HepG2 (cell line): ENCODE data around the gene ESRRB. TPM values are rescaled to one million over a fixed set of nuclear protein-coding genes. Genes with fewer than 3 reads are reported as not detected.

ENCODE experiments used
- ATAC-seq: fragments of 200-7000 bp; cut with Tn5 transposase; 3 replicates; pipeline ENCODE4 v1.9.1; 2020; ENCODE audit warnings: mild to moderate bottlenecking, moderate library complexity
- BruUV-seq: library from RNA; stranded (reverse); fragments of 400-500 nt; replicated peaks from 2 replicates; lab custom pipeline; 2021; lab: Mats Ljungman, UMichigan
- CTCF ChIA-PET: fragments of 300-600 bp; formaldehyde crosslinking; extraction: SDS; loops from one replicate; lab custom pipeline; 2021; ENCODE audit warnings: low total read pairs, inconsistent platforms, low intra/inter-chr PET ratio; lab: Yijun Ruan, JAX
- POLR2A ChIA-PET: fragments of 350-600 bp; sonication (Branson Sonifier 250); formaldehyde crosslinking; loops from one replicate; lab custom pipeline; 2020; ENCODE audit warnings: antibody characterized with exemption, inconsistent platforms; lab: Yijun Ruan, JAX
- DNase-seq: peaks from one replicate; pipeline ENCODE4 v3.0.0-alpha.2; 2015; ENCODE audit warnings: low spot score
- FAIRE-seq: peaks from 3 replicates; lab custom pipeline; 2011; peaks lifted over from hg19 to GRCh38; lab: Jason Lieb, UNC
- H2AFZ ChIP-seq: one replicate; pipeline ENCODE4 v1.6.1; 2011; ENCODE audit warnings: low read length, inconsistent platforms
- H3K27ac ChIP-seq: fragments of 300-600 bp; 3 replicates; pipeline ENCODE4 v1.8.0; 2011; ENCODE audit warnings: mixed run types, mild to moderate bottlenecking, mixed read lengths, low read length, inconsistent platforms; ENCODE audit not compliant: insufficient read depth; ENCODE audit errors: extremely low read length
- H3K27me3 ChIP-seq, 2 experiments: fragments of 200-600 bp in 1 of 2; 2 replicates in 1 of 2; 3 replicates in 1 of 2; pipeline versions ENCODE4 v1.6.0 to v1.8.0; 2011; ENCODE audit warnings: low read length in 2 of 2, mild to moderate bottlenecking in 2 of 2, moderate library complexity in 2 of 2, inconsistent platforms in 1 of 2; ENCODE audit not compliant: insufficient read depth in 2 of 2, control insufficient read depth in 1 of 2
- H3K36me3 ChIP-seq, 2 experiments: fragments of 200-600 bp in 1 of 2; replicated peaks in 1 of 2; 2 replicates in 1 of 2; 3 replicates in 1 of 2; pipeline versions ENCODE4 v1.5.1 to v1.8.0; 2011; ENCODE audit warnings: low read length in 2 of 2, inconsistent platforms in 1 of 2; ENCODE audit not compliant: insufficient read depth in 2 of 2, control insufficient read depth in 1 of 2
- H3K4me1 ChIP-seq: 2 replicates; pipeline ENCODE4 v1.5.1; 2012; ENCODE audit warnings: low read length, inconsistent platforms; ENCODE audit not compliant: insufficient read depth
- H3K4me2 ChIP-seq: 2 replicates; pipeline ENCODE4 v1.6.0; 2011; ENCODE audit warnings: low read depth, low read length, inconsistent platforms
- H3K4me3 ChIP-seq, 3 experiments: fragments of 200-600 bp in 1 of 3; sonication (generic), shearing (Covaris generic) in 1 of 3; replicated peaks in 1 of 3; 2 replicates each; pipeline ENCODE4 v1.5.1; 2011 to 2016; ENCODE audit warnings: low read length in 3 of 3, inconsistent platforms in 2 of 3, low read depth in 2 of 3, mild to moderate bottlenecking in 2 of 3, control low read depth in 1 of 3, mixed read lengths in 1 of 3; ENCODE audit not compliant: insufficient read depth in 1 of 3
- H3K79me2 ChIP-seq: one replicate; pipeline ENCODE4 v1.6.1; 2011; ENCODE audit warnings: low read length, inconsistent platforms; ENCODE audit not compliant: insufficient read depth
- H3K9ac ChIP-seq: 2 replicates; pipeline ENCODE4 v1.6.0; 2011; ENCODE audit warnings: mild to moderate bottlenecking, low read depth, low read length, inconsistent platforms; ENCODE audit not compliant: insufficient read depth
- H3K9me3 ChIP-seq: 2 replicates; pipeline ENCODE4 v1.5.1; 2012; ENCODE audit warnings: mild to moderate bottlenecking, low read length
- H4K20me1 ChIP-seq: 2 replicates; pipeline ENCODE4 v1.6.0; 2011; ENCODE audit warnings: inconsistent platforms, mild to moderate bottlenecking, low read length, moderate library complexity; ENCODE audit not compliant: insufficient read depth
- CBX2 ChIP-seq, 2 experiments: fragments of 200-600 bp in 1 of 2; sonication (generic); formaldehyde crosslinking in 1 of 2; IDR thresholded peaks; 2 replicates each; pipeline versions ENCODE4 v1.7.0 to v1.8.1; 2018 to 2022; ENCODE audit warnings: low read depth in 2 of 2, low read length in 1 of 2, mild to moderate bottlenecking in 1 of 2, missing genetic modification reagents in 1 of 2
- CREB1 ChIP-seq, 2 experiments: fragments of 450-650 bp in 1 of 2; IDR thresholded peaks; 2 replicates each; pipeline ENCODE4 v1.6.1; 2016 to 2017; ENCODE audit warnings: control low read depth in 1 of 2, mild to moderate bottlenecking in 1 of 2, missing compliant biosample characterization in 1 of 2, missing genetic modification characterization in 1 of 2
- ERF ChIP-seq: IDR thresholded peaks from 2 replicates; pipeline ENCODE4 v1.6.1; 2018; ENCODE audit warnings: missing biosample characterization, missing genetic modification reagents
- SAP130 ChIP-seq: IDR thresholded peaks from 2 replicates; pipeline ENCODE4 v1.6.1; 2016; ENCODE audit warnings: low read depth
- SSRP1 ChIP-seq: IDR thresholded peaks from 2 replicates; pipeline ENCODE4 v1.6.1; 2016; ENCODE audit warnings: control low read depth
- ZBTB21 ChIP-seq: sonication (generic); formaldehyde crosslinking; IDR thresholded peaks from 2 replicates; pipeline ENCODE4 v1.4.0; 2020; ENCODE audit warnings: missing genetic modification reagents
- ZNF124 ChIP-seq: sonication (generic); formaldehyde crosslinking; IDR thresholded peaks from 2 replicates; pipeline ENCODE4 v1.4.0; 2020; ENCODE audit warnings: missing genetic modification reagents
- ZNF225 ChIP-seq: sonication (generic); formaldehyde crosslinking; IDR thresholded peaks from 2 replicates; pipeline ENCODE4 v1.4.0; 2020; ENCODE audit warnings: mild to moderate bottlenecking, missing genetic modification reagents
- ZNF335 ChIP-seq: sonication (generic); formaldehyde crosslinking; IDR thresholded peaks from 2 replicates; pipeline ENCODE4 v1.4.0; 2020; ENCODE audit warnings: missing genetic modification reagents
- ZNF33B ChIP-seq: sonication (generic); formaldehyde crosslinking; IDR thresholded peaks from 2 replicates; pipeline ENCODE4 v1.5.1; 2020; ENCODE audit warnings: mild to moderate bottlenecking, missing genetic modification reagents
- ZNF350 ChIP-seq: sonication (generic); formaldehyde crosslinking; IDR thresholded peaks from 2 replicates; pipeline ENCODE4 v1.4.0; 2020; ENCODE audit warnings: mild to moderate bottlenecking, low read depth, missing genetic modification reagents, borderline replicate concordance
- ZNF460 ChIP-seq: sonication (generic); formaldehyde crosslinking; IDR thresholded peaks from 2 replicates; pipeline ENCODE4 v1.5.1; 2020; ENCODE audit warnings: missing genetic modification reagents, mild to moderate bottlenecking, borderline replicate concordance
- ZNF496 ChIP-seq: sonication (generic); formaldehyde crosslinking; IDR thresholded peaks from 2 replicates; pipeline ENCODE4 v1.8.1; 2023; ENCODE audit warnings: mild to moderate bottlenecking, moderate library complexity, missing genetic modification reagents; ENCODE audit not compliant: insufficient replicate concordance
- WGBS: methylation state at CpG from one replicate; pipeline ENCODE4 v1.1.6; 2017; ENCODE audit warnings: low lambda C conversion rate; 5-methylcytosine and 5-hydroxymethylcytosine counted together
- in situ Hi-C: cut with HindIII; loops from 2 replicates; pipeline ENCODE4 v1.10.0; 2017; ENCODE audit warnings: low pct_unique_long_range_greater_than_20kb; ENCODE audit not compliant: extremely low pct_ligation_motif_present
- intact Hi-C: fragments of 100-400 bp; cut with micrococcal nuclease; formaldehyde crosslinking; loops from one replicate; pipeline ENCODE4 v1.10.0; 2022; ENCODE audit not compliant: unreplicated experiment
- polyA plus RNA-seq, 8 experiments: library from polyadenylated mRNA; depleted of rRNA in 3 of 8; stranded (reverse) in 7 of 8; unstranded in 1 of 8; fragments of >200 nt; fragmentation: Illumina TruSeq in 4 of 8; extraction: Trizol in 4 of 8; gene quantifications; 2 replicates each; pipeline versions ENCODE4 v1.2.1 to v1.2.3, GENCODE V29; 2011 to 2016; ENCODE audit warnings: low read depth in 4 of 8, missing spikeins in 1 of 8, mixed read lengths in 1 of 8; ENCODE audit not compliant: insufficient read depth in 1 of 8
- total RNA-seq, 5 experiments: library from RNA; depleted of rRNA; stranded (reverse); fragments of >200 nt; fragmentation: Illumina TruSeq; extraction: Trizol; gene quantifications; 2 replicates each; pipeline ENCODE4 v1.2.3, GENCODE V29; 2016; ENCODE audit warnings: low read depth in 1 of 5
- TF ChIP-seq, protein P1 (sequence below): sonication (generic); formaldehyde crosslinking; IDR thresholded peaks from 2 replicates; pipeline ENCODE4 v1.4.0; 2020; ENCODE audit warnings: missing genetic modification reagents, borderline replicate concordance
- TF ChIP-seq, protein P2 (sequence below): sonication (generic); formaldehyde crosslinking; IDR thresholded peaks from 2 replicates; pipeline ENCODE4 v1.5.0; 2020; ENCODE audit warnings: missing genetic modification reagents, mild to moderate bottlenecking, borderline replicate concordance
- TF ChIP-seq, protein P3 (sequence below): sonication (generic); formaldehyde crosslinking; IDR thresholded peaks from 2 replicates; pipeline ENCODE4 v1.9.0; 2022; ENCODE audit warnings: missing genetic modification reagents, mild to moderate bottlenecking, borderline replicate concordance
- TF ChIP-seq, protein P4 (sequence below): sonication (generic); formaldehyde crosslinking; conservative IDR thresholded peaks from 2 replicates; pipeline ENCODE4 v1.4.0; 2020; ENCODE audit warnings: missing genetic modification reagents

The ESRRB gene
- total and polyA plus RNA-seq, 2 of the 13 experiments (the other 11 are each of a cell fraction or from before 2014, with no cell fraction given), result 0.04 to 0.33 TPM

DNA sequence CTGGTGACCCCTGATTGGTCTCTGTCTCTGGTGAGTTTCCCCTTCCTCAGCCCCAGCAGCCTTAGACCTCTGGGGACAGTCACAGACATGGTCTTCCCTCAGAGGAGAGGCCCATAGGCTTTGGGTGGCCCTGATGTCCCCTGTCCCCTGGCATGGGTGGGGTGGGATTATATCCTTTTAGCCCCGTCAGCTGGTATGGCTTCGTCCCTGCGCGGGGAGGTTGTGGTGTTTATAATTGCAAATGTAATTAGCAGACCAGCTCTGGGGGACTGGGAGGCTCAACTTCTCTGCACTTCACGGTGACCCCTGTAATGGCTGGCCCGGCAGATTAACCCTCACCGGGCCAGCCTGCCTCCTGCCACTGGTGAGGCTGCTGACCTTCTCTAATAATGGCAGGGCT lies 5.1 kb downstream of the ESRRB start:
- ATAC-seq (no peak), FAIRE-seq (no peak), DNase-seq (no peak)
- ChIA-PET CTCF (no interaction called here), POLR2A (no interaction called here)
- in situ Hi-C loops, result loop anchor here (10.0 to 25.0 kb wide), 2 partner anchors 326 to 669 kb away; no protein-coding TSS in a partner anchor
- no peak overlapping the region for H3K27ac ChIP-seq
- WGBS, result 73% methylated on average over 3 of the region's 7 CpGs
- no peaks in the 10 kb centered on the region for H4K20me1 ChIP-seq
- H3K4me1 ChIP-seq, result no peaks in the 10 kb centered on the region
- TF ChIP-seq ZNF33B (CRISPR knock-in tag) (no peak), ERF (CRISPR knock-in tag) (no peak), CBX2 (IDR thresholded peaks at IDR 0.05; ENCODE audit: low read depth, low read length) (no peak), CBX2 (CRISPR knock-in tag; IDR thresholded peaks at IDR 0.05; ENCODE audit: low read depth) (no peak), SSRP1 (CRISPR knock-in tag) (no peak), ZNF496 (CRISPR knock-in tag) (no peak), CREB1 (IDR thresholded peaks at IDR 0.05) (no peak), CREB1 (CRISPR knock-in tag; IDR thresholded peaks at IDR 0.05) (no peak), ZNF124 (CRISPR knock-in tag) (no peak), ZNF460 (CRISPR knock-in tag) (no peak), SAP130 (CRISPR knock-in tag) (no peak), ZNF225 (CRISPR knock-in tag) (no peak), ZNF350 (CRISPR knock-in tag) (no peak), ZNF335 (CRISPR knock-in tag) (no peak), ZBTB21 (CRISPR knock-in tag) (no peak)
- TF ChIP-seq, protein P1, sequence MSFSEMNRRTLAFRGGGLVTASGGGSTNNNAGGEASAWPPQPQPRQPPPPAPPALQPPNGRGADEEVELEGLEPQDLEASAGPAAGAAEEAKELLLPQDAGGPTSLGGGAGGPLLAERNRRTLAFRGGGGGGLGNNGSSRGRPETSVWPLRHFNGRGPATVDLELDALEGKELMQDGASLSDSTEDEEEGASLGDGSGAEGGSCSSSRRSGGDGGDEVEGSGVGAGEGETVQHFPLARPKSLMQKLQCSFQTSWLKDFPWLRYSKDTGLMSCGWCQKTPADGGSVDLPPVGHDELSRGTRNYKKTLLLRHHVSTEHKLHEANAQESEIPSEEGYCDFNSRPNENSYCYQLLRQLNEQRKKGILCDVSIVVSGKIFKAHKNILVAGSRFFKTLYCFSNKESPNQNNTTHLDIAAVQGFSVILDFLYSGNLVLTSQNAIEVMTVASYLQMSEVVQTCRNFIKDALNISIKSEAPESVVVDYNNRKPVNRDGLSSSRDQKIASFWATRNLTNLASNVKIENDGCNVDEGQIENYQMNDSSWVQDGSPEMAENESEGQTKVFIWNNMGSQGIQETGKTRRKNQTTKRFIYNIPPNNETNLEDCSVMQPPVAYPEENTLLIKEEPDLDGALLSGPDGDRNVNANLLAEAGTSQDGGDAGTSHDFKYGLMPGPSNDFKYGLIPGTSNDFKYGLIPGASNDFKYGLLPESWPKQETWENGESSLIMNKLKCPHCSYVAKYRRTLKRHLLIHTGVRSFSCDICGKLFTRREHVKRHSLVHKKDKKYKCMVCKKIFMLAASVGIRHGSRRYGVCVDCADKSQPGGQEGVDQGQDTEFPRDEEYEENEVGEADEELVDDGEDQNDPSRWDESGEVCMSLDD (CRISPR knock-in tag), result no peak
- TF ChIP-seq, protein P2, sequence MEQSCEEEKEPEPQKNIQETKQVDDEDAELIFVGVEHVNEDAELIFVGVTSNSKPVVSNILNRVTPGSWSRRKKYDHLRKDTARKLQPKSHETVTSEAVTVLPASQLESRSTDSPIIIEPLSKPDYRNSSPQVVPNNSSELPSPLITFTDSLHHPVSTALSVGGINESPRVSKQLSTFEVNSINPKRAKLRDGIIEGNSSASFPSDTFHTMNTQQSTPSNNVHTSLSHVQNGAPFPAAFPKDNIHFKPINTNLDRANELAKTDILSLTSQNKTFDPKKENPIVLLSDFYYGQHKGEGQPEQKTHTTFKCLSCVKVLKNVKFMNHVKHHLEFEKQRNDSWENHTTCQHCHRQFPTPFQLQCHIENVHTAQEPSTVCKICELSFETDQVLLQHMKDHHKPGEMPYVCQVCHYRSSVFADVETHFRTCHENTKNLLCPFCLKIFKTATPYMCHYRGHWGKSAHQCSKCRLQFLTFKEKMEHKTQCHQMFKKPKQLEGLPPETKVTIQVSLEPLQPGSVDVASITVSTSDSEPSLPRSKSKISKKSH (CRISPR knock-in tag), result no peak
- TF ChIP-seq, protein P3, sequence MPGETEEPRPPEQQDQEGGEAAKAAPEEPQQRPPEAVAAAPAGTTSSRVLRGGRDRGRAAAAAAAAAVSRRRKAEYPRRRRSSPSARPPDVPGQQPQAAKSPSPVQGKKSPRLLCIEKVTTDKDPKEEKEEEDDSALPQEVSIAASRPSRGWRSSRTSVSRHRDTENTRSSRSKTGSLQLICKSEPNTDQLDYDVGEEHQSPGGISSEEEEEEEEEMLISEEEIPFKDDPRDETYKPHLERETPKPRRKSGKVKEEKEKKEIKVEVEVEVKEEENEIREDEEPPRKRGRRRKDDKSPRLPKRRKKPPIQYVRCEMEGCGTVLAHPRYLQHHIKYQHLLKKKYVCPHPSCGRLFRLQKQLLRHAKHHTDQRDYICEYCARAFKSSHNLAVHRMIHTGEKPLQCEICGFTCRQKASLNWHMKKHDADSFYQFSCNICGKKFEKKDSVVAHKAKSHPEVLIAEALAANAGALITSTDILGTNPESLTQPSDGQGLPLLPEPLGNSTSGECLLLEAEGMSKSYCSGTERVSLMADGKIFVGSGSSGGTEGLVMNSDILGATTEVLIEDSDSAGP (CRISPR knock-in tag), result no peak
- TF ChIP-seq, protein P4, sequence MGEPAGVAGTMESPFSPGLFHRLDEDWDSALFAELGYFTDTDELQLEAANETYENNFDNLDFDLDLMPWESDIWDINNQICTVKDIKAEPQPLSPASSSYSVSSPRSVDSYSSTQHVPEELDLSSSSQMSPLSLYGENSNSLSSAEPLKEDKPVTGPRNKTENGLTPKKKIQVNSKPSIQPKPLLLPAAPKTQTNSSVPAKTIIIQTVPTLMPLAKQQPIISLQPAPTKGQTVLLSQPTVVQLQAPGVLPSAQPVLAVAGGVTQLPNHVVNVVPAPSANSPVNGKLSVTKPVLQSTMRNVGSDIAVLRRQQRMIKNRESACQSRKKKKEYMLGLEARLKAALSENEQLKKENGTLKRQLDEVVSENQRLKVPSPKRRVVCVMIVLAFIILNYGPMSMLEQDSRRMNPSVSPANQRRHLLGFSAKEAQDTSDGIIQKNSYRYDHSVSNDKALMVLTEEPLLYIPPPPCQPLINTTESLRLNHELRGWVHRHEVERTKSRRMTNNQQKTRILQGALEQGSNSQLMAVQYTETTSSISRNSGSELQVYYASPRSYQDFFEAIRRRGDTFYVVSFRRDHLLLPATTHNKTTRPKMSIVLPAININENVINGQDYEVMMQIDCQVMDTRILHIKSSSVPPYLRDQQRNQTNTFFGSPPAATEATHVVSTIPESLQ (CRISPR knock-in tag), result no peak
- no peaks in the 10 kb centered on the region for H3K79me2 ChIP-seq
- BruUV-seq, result no TSS peak
- no peaks in the 10 kb centered on the region for H3K9me3 ChIP-seq
- H3K27me3 ChIP-seq, result peaks cover 3 to 54% of the 10 kb centered on the region in 2 experiments
- H3K4me2 ChIP-seq, result no peak overlapping the region
- intact Hi-C loops, result loop anchor here (10.0 kb wide), 1 partner anchor 264 kb away; no protein-coding TSS in a partner anchor
- H3K4me3 ChIP-seq, result no peak overlapping the region
- no peak overlapping the region for H2AFZ ChIP-seq
- H3K9ac ChIP-seq, result no peak overlapping the region
- no peaks in the 10 kb centered on the region for H3K36me3 ChIP-seq
